Esophagus squamous epithelium (tissue), 4 donors: ENCODE measurements around the gene TBX20.
"Not testable (repeated sequence)": the region's sequence is repeated elsewhere in the genome, so short reads cannot be mapped to it uniquely, and the experiment has no call there.

Experiments used
- POLR2A ChIP-seq, 4 donors: fragments of 450-650 bp; IDR thresholded peaks; one replicate each; pipeline ENCODE4 v1.6.1; 2017; ENCODE audit warnings: antibody characterized with exemption in 4 of 4, mild to moderate bottlenecking in 4 of 4, moderate library complexity in 3 of 4
- TF ChIP-seq, protein P1 (sequence below), 6 experiments: fragments of 450-650 bp in 4 of 6; fragments of 200-600 bp in 2 of 6; sonication (generic) in 2 of 6; IDR thresholded peaks; one replicate each; pipeline ENCODE4 v1.5.1; 2016 to 2019; ENCODE audit warnings: antibody characterized with exemption in 6 of 6, mild to moderate bottlenecking in 4 of 6, moderate library complexity in 4 of 6

DNA sequence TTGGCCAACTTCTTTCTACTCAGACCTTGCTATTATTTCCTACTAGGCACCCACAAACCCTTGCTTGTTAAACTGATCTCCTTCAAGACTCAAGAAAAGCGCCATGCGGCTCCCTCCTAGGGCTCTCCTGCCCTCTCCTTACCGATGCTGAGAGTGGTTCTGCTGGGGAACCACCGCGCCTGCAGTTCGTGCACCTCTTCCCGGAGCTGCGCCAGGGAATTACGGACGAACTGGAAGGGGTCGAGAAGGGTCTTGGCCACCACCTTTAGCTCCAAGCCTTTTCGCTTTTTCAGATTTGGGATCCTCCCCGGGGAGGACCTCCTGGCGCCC, 68.4 kb downstream of the TBX20 start:
- TF ChIP-seq, protein P1, sequence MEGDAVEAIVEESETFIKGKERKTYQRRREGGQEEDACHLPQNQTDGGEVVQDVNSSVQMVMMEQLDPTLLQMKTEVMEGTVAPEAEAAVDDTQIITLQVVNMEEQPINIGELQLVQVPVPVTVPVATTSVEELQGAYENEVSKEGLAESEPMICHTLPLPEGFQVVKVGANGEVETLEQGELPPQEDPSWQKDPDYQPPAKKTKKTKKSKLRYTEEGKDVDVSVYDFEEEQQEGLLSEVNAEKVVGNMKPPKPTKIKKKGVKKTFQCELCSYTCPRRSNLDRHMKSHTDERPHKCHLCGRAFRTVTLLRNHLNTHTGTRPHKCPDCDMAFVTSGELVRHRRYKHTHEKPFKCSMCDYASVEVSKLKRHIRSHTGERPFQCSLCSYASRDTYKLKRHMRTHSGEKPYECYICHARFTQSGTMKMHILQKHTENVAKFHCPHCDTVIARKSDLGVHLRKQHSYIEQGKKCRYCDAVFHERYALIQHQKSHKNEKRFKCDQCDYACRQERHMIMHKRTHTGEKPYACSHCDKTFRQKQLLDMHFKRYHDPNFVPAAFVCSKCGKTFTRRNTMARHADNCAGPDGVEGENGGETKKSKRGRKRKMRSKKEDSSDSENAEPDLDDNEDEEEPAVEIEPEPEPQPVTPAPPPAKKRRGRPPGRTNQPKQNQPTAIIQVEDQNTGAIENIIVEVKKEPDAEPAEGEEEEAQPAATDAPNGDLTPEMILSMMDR (IDR thresholded peaks at IDR 0.05) = not testable (repeated sequence)
- not testable (repeated sequence) for TF ChIP-seq POLR2A (IDR thresholded peaks at IDR 0.05)
